GM12878 (cell line): ENCODE measurements around the gene AKAP9. TPM values are rescaled to one million over a fixed set of nuclear protein-coding genes. Genes with fewer than 3 reads are reported as not detected.

Source experiments
- ATAC-seq: fragments of 200-7000 bp; cut with Tn5 transposase; 3 replicates; pipeline ENCODE4 v1.9.1; 2020; ENCODE audit warnings: mild to moderate bottlenecking, moderate library complexity
- BruUV-seq: library from RNA; stranded (reverse); fragments of 400-500 nt; replicated peaks from 2 replicates; lab custom pipeline; 2021; lab: Mats Ljungman, UMichigan
- CTCF ChIA-PET: fragments of 300-600 bp; sonication (Branson Sonifier 250); formaldehyde crosslinking; extraction: SDS; loops from one replicate; lab custom pipeline; 2021; ENCODE audit warnings: inconsistent platforms; lab: Yijun Ruan, JAX
- POLR2A ChIA-PET: fragments of 350-600 bp; formaldehyde crosslinking; extraction: SDS; loops from one replicate; lab custom pipeline; 2021; ENCODE audit warnings: inconsistent platforms; lab: Charles Lee
- RAD21 ChIA-PET: fragments of 300-600 bp; sonication (Branson Sonifier 250); formaldehyde crosslinking; loops from one replicate; lab custom pipeline; 2023; ENCODE audit warnings: antibody characterized with exemption; ENCODE audit not compliant: unreplicated experiment; lab: Charles Lee
- SMC1A ChIA-PET: fragments of 300-600 bp; sonication (Branson Sonifier 250); formaldehyde crosslinking; loops from one replicate; lab custom pipeline; 2023; ENCODE audit not compliant: unreplicated experiment, uncharacterized antibody; lab: Charles Lee
- DNase-seq: peaks from one replicate; pipeline ENCODE4 v3.0.0-alpha.2; 2011; ENCODE audit warnings: low read depth, low spot score
- FAIRE-seq: peaks from 3 replicates; lab custom pipeline; 2011; peaks lifted over from hg19 to GRCh38; lab: Jason Lieb, UNC
- H2AFZ ChIP-seq: 2 replicates; pipeline ENCODE4 v1.6.0; 2011; ENCODE audit warnings: low read depth, low read length, control low read depth; ENCODE audit not compliant: control insufficient read depth
- H3K27ac ChIP-seq: 2 replicates; pipeline ENCODE4 v1.5.1; 2011; ENCODE audit warnings: control low read depth; ENCODE audit not compliant: control insufficient read depth, insufficient read depth
- H3K27me3 ChIP-seq, 2 experiments: replicated peaks in 1 of 2; 2 replicates each; pipeline versions ENCODE4 v1.6.0 to v1.6.1; 2011; ENCODE audit warnings: low read length in 1 of 2; ENCODE audit not compliant: control insufficient read depth in 2 of 2, insufficient read depth in 2 of 2
- H3K36me3 ChIP-seq, 2 experiments: 2 replicates each; pipeline ENCODE4 v1.5.1; 2011; ENCODE audit warnings: low read length in 1 of 2; ENCODE audit not compliant: control insufficient read depth in 2 of 2, insufficient read depth in 2 of 2
- H3K4me1 ChIP-seq: 2 replicates; pipeline ENCODE4 v1.6.1; 2011; ENCODE audit warnings: mild to moderate bottlenecking, low read length, moderate library complexity, mixed read lengths; ENCODE audit not compliant: control insufficient read depth, insufficient read depth
- H3K4me2 ChIP-seq: 2 replicates; pipeline ENCODE4 v1.6.0; 2011; ENCODE audit warnings: control low read depth; ENCODE audit not compliant: control insufficient read depth, insufficient read depth
- H3K4me3 ChIP-seq: fragments of 200-600 bp; sonication (generic); 2 replicates; pipeline ENCODE4 v1.5.1; 2016
- H3K79me2 ChIP-seq: 2 replicates; pipeline ENCODE4 v1.6.0; 2011; ENCODE audit warnings: low read length; ENCODE audit not compliant: control insufficient read depth, insufficient read depth
- H3K9ac ChIP-seq: 2 replicates; pipeline ENCODE4 v1.8.0; 2011; ENCODE audit warnings: low read length, control low read depth, mixed read lengths; ENCODE audit not compliant: control insufficient read depth, insufficient read depth
- H3K9me3 ChIP-seq: replicated peaks from 3 replicates; pipeline ENCODE4 v1.5.1; 2011; ENCODE audit warnings: mild to moderate bottlenecking, low read length; ENCODE audit not compliant: control insufficient read depth, insufficient read depth
- H4K20me1 ChIP-seq: 2 replicates; pipeline ENCODE4 v1.6.0; 2011; ENCODE audit not compliant: control insufficient read depth, insufficient read depth
- CHD1 ChIP-seq: IDR thresholded peaks from 2 replicates; pipeline ENCODE4 v1.6.1; 2012; ENCODE audit warnings: low read depth, low read length, improper control_type of control experiment
- HSF1 ChIP-seq: fragments of 150-350 bp; IDR thresholded peaks from 2 replicates; pipeline ENCODE4 v1.6.1; 2014; ENCODE audit warnings: mild to moderate bottlenecking, low read depth, low read length
- MEF2A ChIP-seq: IDR thresholded peaks from 2 replicates; pipeline ENCODE4 v1.6.1; 2011; ENCODE audit warnings: low read depth, mild to moderate bottlenecking, low read length, moderate library complexity; ENCODE audit not compliant: insufficient read depth
- SMARCA5 ChIP-seq: fragments of 450-650 bp; IDR thresholded peaks from 2 replicates; pipeline ENCODE4 v1.6.1; 2017; ENCODE audit warnings: mild to moderate bottlenecking
- TCF12 ChIP-seq: IDR thresholded peaks from 2 replicates; pipeline ENCODE4 v1.6.1; 2011; ENCODE audit warnings: low read depth, mild to moderate bottlenecking, low read length
- ZNF217 ChIP-seq: fragments of 450-650 bp; IDR thresholded peaks from 2 replicates; pipeline ENCODE4 v1.6.1; 2017; ENCODE audit warnings: antibody characterized with exemption, mild to moderate bottlenecking
- ZNF384 ChIP-seq: IDR thresholded peaks from 2 replicates; pipeline ENCODE4 v1.6.1; 2012; ENCODE audit warnings: low read depth, mild to moderate bottlenecking, low read length, improper control_type of control experiment, borderline replicate concordance
- ZNF622 ChIP-seq: fragments of 450-650 bp; IDR thresholded peaks from 2 replicates; pipeline ENCODE4 v1.6.1; 2017; ENCODE audit warnings: mild to moderate bottlenecking, inconsistent platforms
- WGBS: methylation state at CpG from one replicate; pipeline ENCODE4 v1.1.6; 2016; ENCODE audit warnings: low lambda C conversion rate; ENCODE audit not compliant: insufficient replicate concordance, insufficient coverage; ENCODE audit errors: missing lambda C conversion rate; 5-methylcytosine and 5-hydroxymethylcytosine counted together
- in situ Hi-C: fragments of 300-500 bp; cut with MboI; formaldehyde crosslinking; loops from 9 replicates; pipeline ENCODE4 v1.14.3; 2018; ENCODE audit warnings: mixed read lengths
- intact Hi-C: fragments of 100-400 bp; cut with micrococcal nuclease; formaldehyde crosslinking; loops from one replicate; pipeline ENCODE4 v1.14.2; 2022; ENCODE audit not compliant: unreplicated experiment
- polyA plus RNA-seq, 11 experiments: library from polyadenylated mRNA; depleted of rRNA in 4 of 11; unstranded in 6 of 11; stranded (reverse) in 5 of 11; fragments of >200 nt; fragmentation: Nextera tagmentation in 4 of 11; fragmentation: Illumina TruSeq in 1 of 11; extraction: Ambion mirVana in 4 of 11; extraction: Trizol in 1 of 11; gene quantifications; 1 replicate in 1 of 11; 2 replicates in 10 of 11; pipeline versions ENCODE4 v1.2.1 to v1.2.3, GENCODE V29; 2011 to 2016; ENCODE audit warnings: inconsistent platforms in 2 of 11, missing spikeins in 2 of 11, low read depth in 1 of 11
- total RNA-seq, 4 experiments: library from RNA; depleted of rRNA in 3 of 4; stranded (reverse); fragments of >200 nt in 3 of 4; fragmentation: Illumina TruSeq in 1 of 4; extraction: Trizol in 1 of 4; gene quantifications; 2 replicates each; pipeline versions ENCODE4 v1.2.1 to v1.2.3, GENCODE V29; 2013 to 2021
- TF ChIP-seq, protein P1 (sequence below): fragments of 450-650 bp; IDR thresholded peaks from 2 replicates; pipeline ENCODE4 v1.6.1; 2017; ENCODE audit warnings: mild to moderate bottlenecking, moderate library complexity
- TF ChIP-seq, protein P2 (sequence below): fragments of 450-650 bp; formaldehyde crosslinking; IDR thresholded peaks from 2 replicates; pipeline ENCODE4 v1.4.0; 2020; ENCODE audit warnings: mild to moderate bottlenecking, moderate library complexity

AKAP9 gene
- total and polyA plus RNA-seq, 10 of the 15 experiments (the other 5 are each of a cell fraction or from before 2014, with no cell fraction given): 21.1 to 62.8 (median 31.6) TPM

DNA sequence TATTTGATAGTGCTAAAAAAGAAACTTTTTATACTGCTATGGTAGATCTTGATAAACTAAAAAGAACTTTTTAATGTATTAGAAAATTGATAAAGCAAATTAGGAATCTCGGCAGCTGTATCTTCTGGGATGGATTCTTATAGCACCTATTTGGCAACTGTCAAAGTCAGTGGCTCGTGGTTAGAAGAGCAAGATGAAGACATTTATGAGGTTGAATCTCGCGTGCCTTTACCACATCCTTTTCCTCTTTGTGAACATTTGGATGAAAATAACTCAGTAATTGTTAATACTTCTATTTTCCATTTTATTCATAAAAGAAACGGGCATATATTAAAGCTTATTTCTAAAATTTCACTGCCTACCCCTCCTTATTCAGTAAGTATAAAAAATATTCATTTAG is 117.4 kb downstream of the AKAP9 start (continued):
- TF ChIP-seq CHD1 (no peak), MEF2A (0 out of 2 replicates have a peak, but pooled peaks have one; percentile 41)

GRCh38 chr7:92058899-92059298 is 118.2 kb downstream of the AKAP9 start:
- POLR2A ChIA-PET: no interaction called here
- SMC1A ChIA-PET: interaction anchor here (1.5 kb wide), 1 partner anchor 10 kb away, joined by 4 read pairs; no protein-coding TSS in a partner anchor
- no peaks in the 10 kb centered on the region for H3K27me3 ChIP-seq
- no peak overlapping the region for H3K27ac ChIP-seq
- no peaks in the 10 kb centered on the region for H4K20me1 ChIP-seq
- CTCF ChIA-PET: no interaction called here
- no peak overlapping the region for H2AFZ ChIP-seq
- intact Hi-C loops (no loop called here), in situ Hi-C loops (no loop called here)
- FAIRE-seq (no peak), ATAC-seq (no peak), DNase-seq (no peak)
- RAD21 ChIA-PET: interaction anchor here (0.5 kb wide), 1 partner anchor 22 kb away, joined by 3 read pairs; no protein-coding TSS in a partner anchor
- no peaks in the 10 kb centered on the region for H3K4me1 ChIP-seq
- no peak overlapping the region for H3K4me3 ChIP-seq
- no peaks in the 10 kb centered on the region for H3K9me3 ChIP-seq
- peaks cover 0 to 7% of the 10 kb centered on the region in 2 experiments; a peak in 1 of 4 replicates for H3K36me3 ChIP-seq
- WGBS: 96% methylated on average over 2 of the region's 2 CpGs
- H3K9ac ChIP-seq: no peak overlapping the region
- no TSS peak for BruUV-seq
- no peaks in the 10 kb centered on the region for H3K79me2 ChIP-seq
- no peak overlapping the region for H3K4me2 ChIP-seq
- TF ChIP-seq ZNF217 (no peak), TCF12 (no peak), SMARCA5 (no peak), ZNF622 (no peak), ZNF384 (no peak), CHD1 (no peak), HSF1 (no peak)
- TF ChIP-seq, protein P1, sequence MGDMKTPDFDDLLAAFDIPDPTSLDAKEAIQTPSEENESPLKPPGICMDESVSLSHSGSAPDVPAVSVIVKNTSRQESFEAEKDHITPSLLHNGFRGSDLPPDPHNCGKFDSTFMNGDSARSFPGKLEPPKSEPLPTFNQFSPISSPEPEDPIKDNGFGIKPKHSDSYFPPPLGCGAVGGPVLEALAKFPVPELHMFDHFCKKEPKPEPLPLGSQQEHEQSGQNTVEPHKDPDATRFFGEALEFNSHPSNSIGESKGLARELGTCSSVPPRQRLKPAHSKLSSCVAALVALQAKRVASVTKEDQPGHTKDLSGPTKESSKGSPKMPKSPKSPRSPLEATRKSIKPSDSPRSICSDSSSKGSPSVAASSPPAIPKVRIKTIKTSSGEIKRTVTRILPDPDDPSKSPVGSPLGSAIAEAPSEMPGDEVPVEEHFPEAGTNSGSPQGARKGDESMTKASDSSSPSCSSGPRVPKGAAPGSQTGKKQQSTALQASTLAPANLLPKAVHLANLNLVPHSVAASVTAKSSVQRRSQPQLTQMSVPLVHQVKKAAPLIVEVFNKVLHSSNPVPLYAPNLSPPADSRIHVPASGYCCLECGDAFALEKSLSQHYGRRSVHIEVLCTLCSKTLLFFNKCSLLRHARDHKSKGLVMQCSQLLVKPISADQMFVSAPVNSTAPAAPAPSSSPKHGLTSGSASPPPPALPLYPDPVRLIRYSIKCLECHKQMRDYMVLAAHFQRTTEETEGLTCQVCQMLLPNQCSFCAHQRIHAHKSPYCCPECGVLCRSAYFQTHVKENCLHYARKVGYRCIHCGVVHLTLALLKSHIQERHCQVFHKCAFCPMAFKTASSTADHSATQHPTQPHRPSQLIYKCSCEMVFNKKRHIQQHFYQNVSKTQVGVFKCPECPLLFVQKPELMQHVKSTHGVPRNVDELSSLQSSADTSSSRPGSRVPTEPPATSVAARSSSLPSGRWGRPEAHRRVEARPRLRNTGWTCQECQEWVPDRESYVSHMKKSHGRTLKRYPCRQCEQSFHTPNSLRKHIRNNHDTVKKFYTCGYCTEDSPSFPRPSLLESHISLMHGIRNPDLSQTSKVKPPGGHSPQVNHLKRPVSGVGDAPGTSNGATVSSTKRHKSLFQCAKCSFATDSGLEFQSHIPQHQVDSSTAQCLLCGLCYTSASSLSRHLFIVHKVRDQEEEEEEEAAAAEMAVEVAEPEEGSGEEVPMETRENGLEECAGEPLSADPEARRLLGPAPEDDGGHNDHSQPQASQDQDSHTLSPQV: no peak
- TF ChIP-seq, protein P2, sequence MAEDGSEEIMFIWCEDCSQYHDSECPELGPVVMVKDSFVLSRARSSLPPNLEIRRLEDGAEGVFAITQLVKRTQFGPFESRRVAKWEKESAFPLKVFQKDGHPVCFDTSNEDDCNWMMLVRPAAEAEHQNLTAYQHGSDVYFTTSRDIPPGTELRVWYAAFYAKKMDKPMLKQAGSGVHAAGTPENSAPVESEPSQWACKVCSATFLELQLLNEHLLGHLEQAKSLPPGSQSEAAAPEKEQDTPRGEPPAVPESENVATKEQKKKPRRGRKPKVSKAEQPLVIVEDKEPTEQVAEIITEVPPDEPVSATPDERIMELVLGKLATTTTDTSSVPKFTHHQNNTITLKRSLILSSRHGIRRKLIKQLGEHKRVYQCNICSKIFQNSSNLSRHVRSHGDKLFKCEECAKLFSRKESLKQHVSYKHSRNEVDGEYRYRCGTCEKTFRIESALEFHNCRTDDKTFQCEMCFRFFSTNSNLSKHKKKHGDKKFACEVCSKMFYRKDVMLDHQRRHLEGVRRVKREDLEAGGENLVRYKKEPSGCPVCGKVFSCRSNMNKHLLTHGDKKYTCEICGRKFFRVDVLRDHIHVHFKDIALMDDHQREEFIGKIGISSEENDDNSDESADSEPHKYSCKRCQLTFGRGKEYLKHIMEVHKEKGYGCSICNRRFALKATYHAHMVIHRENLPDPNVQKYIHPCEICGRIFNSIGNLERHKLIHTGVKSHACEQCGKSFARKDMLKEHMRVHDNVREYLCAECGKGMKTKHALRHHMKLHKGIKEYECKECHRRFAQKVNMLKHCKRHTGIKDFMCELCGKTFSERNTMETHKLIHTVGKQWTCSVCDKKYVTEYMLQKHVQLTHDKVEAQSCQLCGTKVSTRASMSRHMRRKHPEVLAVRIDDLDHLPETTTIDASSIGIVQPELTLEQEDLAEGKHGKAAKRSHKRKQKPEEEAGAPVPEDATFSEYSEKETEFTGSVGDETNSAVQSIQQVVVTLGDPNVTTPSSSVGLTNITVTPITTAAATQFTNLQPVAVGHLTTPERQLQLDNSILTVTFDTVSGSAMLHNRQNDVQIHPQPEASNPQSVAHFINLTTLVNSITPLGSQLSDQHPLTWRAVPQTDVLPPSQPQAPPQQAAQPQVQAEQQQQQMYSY: no peak
